Epithelial cell of proximal tubule (primary cell): ENCODE measurements around the gene TRPC4. TPM values are rescaled to one million over a fixed set of nuclear protein-coding genes. Genes with fewer than 3 reads are reported as not detected.

ENCODE experiments used
- DNase-seq: peaks from one replicate; pipeline ENCODE4 v3.0.0-alpha.2; 2011; ENCODE audit warnings: low read depth
- H3K4me3 ChIP-seq: 2 replicates; pipeline ENCODE4 v1.5.1; 2011; ENCODE audit warnings: low read depth, mild to moderate bottlenecking, low read length
- CTCF ChIP-seq: conservative IDR thresholded peaks from 2 replicates; pipeline ENCODE4 v1.5.1; 2012; ENCODE audit warnings: low read depth, mild to moderate bottlenecking, low read length
- total RNA-seq: library from RNA; depleted of rRNA; stranded (reverse); fragments of >200 nt; gene quantifications from 2 replicates; pipeline ENCODE4 v1.2.3, GENCODE V29; 2015

Gene TRPC4
- total RNA-seq, 1 donor from 2014 or later: 2.4 TPM

- H3K4me3 ChIP-seq: no peak overlapping the region
- no peak for TF ChIP-seq CTCF
- DNase-seq: no peak
Measured at GRCh38 chr13:37884026-37884425, 14.5 kb upstream of the TRPC4 start.

DNA sequence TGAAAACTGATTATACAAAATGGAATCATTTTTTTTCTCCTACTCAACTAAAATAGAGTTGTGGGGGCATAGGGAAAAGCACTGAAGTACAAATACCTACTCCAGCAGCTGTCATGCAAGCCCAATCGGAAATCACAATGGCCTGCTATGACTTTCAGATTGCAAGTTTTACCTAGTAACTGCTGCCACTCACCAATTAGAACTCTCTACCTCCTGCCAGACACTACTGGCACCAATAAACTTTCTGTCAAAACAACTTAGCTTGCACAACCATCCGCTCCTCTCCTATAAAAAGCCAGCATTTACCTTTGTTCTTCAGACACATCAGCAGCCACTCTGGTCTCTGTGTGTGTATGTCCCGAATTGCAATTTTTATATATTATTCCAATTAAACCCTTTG lies 9.3 kb upstream of the TRPC4 start:
- no peak overlapping the region for H3K4me3 ChIP-seq
- TF ChIP-seq CTCF: no peak
- no peak for DNase-seq

DNA sequence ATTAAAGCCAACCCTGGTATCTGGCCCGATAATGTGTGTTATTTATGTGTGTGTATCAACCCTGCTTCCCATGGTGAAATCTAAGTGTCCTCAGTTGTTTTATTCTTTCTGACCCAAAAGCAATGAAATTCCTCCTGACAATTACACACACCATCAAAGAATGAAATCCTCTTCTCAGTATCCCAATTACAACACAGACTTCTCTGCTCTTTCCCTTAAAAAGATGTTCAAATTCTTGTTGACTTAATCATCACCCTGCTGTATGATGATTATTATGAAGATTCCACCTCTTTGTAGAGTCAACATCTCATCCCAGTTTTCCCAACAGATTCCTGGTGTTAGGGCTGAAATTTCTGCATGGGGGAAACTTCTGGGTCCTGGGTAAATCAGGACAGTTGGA lies 8.9 kb upstream of the TRPC4 start:
- TF ChIP-seq CTCF: no peak
- DNase-seq: no peak
- H3K4me3 ChIP-seq: no peak overlapping the region

- no peak for TF ChIP-seq CTCF
- H3K4me3 ChIP-seq: no peak overlapping the region
- no peak for DNase-seq
Measured at GRCh38 chr13:37870895-37871550, 1.5 kb upstream of the TRPC4 start.

DNA sequence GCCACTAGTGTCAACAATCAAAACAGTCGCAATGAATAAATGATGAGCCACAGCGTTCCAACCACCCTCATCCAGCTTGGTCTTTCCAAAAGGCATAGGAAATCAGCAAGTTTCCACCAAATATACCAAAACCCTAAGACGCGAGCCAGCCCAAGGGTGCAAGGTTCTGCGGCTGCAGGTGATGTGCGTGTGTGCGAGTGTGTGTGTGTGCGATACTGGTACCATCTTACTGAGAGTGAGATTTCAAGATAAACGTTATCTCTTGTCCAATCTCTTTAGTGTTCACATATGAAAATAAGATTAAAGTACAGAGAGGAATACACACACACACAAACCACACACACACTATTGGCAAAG lies 895 bp upstream of the TRPC4 start:
- H3K4me3 ChIP-seq: peak overlapping the region; percentile 57
- TF ChIP-seq CTCF: no peak
- DNase-seq: no peak

GRCh38 chr13:37869506-37869755 lies 141 bp downstream of the TRPC4 start:
- TF ChIP-seq CTCF: no peak
- DNase-seq: no peak
- H3K4me3 ChIP-seq: peak overlapping the region; percentile 57

DNA sequence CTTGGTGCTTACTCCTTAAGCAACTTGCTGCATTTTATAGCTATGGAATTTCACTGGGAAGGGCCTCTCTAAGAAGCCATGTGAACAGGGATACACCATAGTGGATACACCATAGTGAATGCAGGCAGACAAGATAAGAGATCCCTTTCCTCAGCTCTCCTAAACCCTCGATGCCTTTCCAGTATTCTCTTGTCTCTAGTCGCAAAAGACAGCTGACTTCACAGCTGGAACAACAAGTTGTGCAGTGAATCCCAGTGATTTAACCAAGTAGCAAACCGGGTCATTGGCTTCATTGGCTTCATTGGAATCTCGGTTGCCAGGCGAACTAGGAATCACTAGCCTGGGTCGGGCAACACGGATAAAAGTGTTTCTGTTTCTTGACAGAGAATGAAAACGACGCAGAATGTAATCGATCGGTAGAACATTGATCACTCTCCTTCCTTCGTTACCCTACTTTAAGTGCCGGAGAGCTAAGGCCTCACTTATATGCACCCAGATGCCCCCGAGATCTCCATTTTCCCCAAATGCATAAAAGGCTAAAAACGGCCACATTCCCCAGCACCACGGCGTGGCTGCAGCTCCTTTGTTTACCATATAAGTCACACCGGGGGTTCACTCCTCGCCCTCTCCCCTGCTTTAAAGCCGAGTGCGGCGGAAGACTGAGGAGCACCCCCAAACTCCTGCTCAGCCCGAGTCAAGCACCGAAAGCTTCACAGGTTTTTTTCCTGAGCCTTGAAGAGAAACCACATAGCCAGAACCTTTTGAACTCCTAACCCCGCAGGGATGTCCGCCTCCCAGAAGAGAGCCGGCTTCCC lies 674 bp downstream of the TRPC4 start:
- no peak for TF ChIP-seq CTCF
- H3K4me3 ChIP-seq: peak overlapping the region; percentile 57
- no peak for DNase-seq
